ENCODE measurements around the gene TRPC6.

TRPC6 gene

DNA sequence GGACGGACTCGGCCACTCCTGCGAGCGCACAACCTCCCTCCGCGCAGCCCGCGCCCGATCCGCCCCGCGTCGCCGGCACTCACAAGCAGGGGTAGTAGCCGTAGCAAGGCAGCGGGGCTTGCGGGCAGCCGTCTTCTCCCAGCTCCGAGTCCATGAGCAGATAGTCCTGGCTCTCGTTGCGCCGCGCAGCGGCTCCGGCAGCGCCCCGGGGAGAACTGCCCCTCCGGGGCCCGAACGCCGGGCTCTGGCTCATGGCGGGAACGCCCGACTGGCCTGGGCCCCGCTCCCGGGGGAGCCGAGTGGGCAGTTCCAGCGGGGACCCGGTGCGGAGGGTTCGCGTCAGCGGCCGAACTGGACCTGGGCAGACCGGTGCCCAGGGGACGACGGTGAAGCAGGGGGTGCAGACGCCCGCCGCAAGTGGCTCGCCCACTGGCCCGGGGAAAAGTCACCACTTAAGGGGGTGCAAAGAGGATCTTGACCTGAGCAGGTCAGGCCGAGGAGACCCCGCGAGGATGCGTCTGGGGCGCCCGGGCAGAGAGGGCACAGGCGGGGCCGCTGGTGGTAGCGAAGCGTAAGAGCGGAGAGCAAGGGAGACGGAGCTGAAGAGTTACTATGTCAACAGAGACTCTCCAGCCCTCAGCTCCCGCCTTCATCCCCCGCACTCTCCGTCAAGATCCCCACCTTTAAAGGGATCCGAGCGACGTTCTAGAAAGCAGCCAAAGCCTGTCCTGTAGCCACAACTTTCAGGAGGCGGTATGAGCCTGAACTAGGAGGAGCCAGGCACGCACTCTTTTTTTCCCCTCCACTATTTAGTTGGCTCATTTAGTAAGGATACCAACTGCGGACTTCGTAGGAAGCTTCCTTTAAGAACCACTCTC lies at the start of gene TRPC6:
Gene TRPC6 (minus strand): TSS at position 757 of the 878 bp plus-strand sequence. CDS start 504 bp downstream, at position 253.
- DNase-seq (ENCODE audit: low spot score) = no peak

- DNase-seq (ENCODE audit: low spot score) = no peak
Observed at GRCh38 chr11:101620026-101620425, 36.2 kb upstream of the TRPC6 start.

DNA sequence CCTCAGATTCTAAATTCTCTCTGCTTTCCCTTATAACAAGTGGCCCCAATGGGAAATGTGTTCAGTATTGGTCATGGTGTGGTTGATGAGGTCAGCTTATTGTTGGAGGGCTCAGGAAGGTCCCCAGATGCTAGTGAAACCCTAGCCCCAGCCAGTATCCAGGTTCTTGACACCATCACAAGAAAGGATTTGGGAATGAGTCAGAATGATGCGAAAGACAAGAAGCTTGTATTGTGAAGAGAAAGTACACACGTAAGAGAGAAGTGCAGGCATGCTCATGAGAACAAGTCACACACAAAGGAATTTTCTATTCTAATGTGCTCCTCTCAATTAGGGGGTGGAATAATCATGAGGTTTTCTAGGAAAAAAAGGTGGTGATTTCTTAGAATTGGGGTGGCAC lies 34.9 kb upstream of the TRPC6 start:
- DNase-seq (ENCODE audit: low spot score) = no peak

DNA sequence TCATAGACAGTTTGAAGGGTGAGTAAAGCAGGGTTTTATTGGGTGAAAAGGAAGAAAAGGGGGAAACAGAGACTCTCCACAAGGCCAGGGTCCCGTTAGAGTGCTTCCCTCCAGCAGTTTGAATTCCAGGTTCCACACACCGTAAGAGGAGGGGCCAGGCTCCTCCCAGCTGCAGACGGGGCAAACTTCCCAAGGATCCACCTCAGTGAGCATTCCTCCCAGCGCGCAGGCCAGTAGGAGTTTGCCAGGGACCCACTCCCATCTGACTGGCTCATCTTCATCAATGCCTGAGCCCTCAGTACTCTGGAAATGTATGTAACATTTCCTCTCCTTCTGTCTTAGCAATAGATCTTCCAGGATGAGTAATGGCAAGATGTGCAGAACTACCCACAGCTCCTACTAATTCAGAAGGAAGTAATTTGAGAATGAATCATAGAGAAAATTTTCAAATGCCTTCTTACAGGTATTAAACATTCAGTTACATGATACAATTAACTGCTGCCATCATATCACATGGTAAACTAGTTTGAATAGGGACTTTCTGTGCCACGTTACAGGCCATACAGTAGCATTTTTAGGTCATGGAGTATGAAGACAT lies 34.0 kb upstream of the TRPC6 start:
- no peak for DNase-seq (ENCODE audit: low spot score)

DNA sequence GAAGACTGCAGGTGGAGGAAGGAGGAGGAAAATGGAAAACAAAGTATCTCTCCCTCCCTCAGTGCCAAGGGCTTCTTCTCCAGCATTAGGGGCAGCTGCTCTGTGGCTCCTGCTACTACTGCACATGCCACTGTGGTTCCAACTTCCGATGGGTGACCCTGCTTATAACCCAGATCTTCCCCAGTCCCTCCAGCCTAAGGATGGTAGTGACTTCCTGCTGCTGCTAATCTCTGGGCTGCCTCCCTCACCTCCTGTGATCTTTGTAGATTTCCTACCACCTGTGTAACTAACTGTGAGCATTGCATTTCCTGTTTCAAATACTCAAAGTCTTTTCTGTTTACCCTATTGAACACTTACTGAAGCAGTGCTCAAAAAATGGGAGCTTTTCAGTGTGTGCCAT lies 28.7 kb upstream of the TRPC6 start:
- DNase-seq (ENCODE audit: low spot score) = no peak

- no peak for DNase-seq (ENCODE audit: low spot score)
Observed at GRCh38 chr11:101600924-101601323, 17.1 kb upstream of the TRPC6 start.

DNA sequence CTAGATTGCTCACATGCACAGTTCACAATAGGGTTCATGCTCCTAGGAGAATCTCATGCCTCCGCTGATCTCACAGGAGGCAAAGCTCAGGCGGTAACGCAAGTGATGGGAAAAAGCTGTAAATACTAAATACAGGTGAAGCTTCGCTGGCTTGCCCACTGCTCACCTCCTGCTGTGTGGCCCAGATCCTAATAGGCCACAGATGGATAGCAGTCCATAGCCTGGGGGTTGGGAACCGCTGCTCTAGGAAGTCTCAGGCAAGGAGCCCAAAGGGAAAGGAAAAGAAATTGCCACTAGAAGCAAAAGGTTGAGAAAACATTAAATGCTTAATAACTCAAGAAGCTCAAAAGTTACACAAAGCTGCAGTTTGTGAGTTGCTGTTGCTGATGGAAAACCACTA lies 3.2 kb upstream of the TRPC6 start:
- no peak for DNase-seq (ENCODE audit: low spot score)

DNA sequence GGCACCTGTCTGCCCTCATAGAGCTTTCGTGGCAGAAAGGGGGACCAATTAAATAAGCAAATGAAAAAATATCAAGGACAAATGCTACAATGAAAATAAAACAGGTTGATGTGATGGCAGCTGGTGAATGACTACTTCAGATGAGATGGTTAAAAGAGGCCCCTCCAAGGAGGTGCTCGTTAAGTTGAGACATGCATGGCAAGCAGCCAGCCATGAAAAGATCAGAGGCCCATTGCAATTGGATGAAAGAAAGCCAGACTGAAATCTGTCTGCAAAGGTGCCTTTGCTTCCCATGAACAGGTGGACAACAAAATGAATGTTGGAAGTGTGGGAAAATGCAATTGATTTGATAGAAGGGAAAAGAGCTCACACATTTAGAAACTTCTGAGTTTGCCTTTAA lies 848 bp upstream of the TRPC6 start:
- DNase-seq (ENCODE audit: low spot score) = no peak

DNA sequence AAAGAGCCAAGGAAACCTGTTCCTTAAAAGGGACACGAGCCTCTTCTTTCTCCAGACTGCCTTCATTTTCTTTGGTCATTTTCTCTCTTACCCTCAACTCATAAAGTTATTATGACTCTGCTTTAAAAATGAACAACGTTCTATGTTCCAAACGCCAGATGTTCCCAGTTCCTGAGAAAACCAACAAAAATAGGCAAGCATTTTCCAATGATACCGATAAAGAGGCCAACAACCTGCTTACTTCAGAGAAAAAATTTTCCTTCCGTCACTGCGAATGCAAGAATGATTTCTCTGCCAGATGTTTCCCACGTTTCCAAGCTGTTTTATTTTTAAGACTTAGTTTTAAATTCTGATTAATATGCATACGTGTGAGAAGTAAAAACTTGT lies 315 bp upstream of the TRPC6 start:
- no peak for DNase-seq (ENCODE audit: low spot score)

GRCh38 chr11:101582989-101583250 lies 887 bp downstream of the TRPC6 start:
- DNase-seq (ENCODE audit: low spot score) = no peak

GRCh38 chr11:101582236-101582988 lies 1.4 kb downstream of the TRPC6 start:
- no peak for DNase-seq (ENCODE audit: low spot score)

GRCh38 chr11:101577461-101577860 lies 6.3 kb downstream of the TRPC6 start:
- DNase-seq (ENCODE audit: low spot score) = no peak

DNA sequence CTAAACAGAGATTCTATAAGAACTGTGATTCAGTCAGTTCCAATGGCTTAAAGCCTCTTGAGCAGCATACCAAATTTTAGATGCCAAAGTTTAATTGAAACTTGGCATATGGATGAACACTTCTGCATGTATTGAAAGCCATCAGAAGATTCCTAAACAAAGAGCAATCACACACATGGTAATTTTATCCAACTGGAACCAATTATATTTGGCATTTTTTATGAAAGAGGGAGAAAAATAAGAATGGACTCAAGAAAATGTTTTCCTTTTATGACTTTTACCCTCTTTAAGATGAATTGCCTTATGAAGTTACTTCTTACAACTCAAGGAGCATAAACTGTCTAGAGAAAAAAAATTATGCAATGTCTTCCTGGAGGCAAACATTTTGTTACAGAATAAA lies 7.4 kb downstream of the TRPC6 start:
- no peak for DNase-seq (ENCODE audit: low spot score)

- DNase-seq (ENCODE audit: low spot score) = no peak
Observed at GRCh38 chr11:101574886-101575285, 8.9 kb downstream of the TRPC6 start.

- DNase-seq (ENCODE audit: low spot score) = no peak
Observed at GRCh38 chr11:101567071-101567470, 16.7 kb downstream of the TRPC6 start.

DNA sequence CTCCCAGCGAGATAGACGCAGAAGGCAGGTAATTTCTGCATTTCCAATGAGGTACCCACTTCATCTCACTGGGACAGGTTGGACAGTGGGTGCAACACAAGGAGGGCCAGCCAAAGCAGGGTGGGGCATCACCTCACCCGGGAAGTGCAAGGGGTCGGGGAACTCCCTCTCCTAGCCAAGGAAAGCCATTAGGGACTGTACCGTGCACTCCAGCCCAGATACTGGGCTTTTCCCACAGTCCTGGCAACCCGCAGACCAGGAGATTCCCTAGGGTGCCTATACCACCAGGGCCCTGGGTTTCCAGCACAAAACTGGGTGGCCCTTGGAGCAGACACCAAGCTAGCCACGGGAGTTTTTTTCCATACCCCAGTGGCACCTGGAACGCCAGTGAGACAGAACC lies 17.2 kb downstream of the TRPC6 start:
- DNase-seq (ENCODE audit: low spot score) = no peak

- no peak for DNase-seq (ENCODE audit: low spot score)
Observed at GRCh38 chr11:101563166-101563565, 20.6 kb downstream of the TRPC6 start.

DNA sequence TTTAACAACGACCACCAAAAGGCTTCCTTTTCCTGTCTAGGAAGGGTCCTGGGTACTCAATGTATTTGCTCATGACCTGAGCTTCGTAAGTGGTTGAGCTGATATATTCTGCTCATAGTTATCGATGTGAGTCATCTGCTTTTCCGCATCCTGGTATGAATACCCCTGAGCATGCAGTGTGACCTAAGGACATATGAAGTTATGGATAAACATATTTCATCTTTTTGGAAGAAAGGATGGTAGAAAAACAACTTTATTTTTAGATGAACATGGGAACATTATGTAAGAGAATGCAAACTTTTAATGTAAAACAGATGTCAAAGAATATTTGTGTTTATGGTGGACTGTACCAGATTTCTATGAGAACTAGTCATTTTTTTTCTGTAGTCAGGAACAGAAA lies 28.4 kb downstream of the TRPC6 start:
- DNase-seq (ENCODE audit: low spot score) = no peak

DNA sequence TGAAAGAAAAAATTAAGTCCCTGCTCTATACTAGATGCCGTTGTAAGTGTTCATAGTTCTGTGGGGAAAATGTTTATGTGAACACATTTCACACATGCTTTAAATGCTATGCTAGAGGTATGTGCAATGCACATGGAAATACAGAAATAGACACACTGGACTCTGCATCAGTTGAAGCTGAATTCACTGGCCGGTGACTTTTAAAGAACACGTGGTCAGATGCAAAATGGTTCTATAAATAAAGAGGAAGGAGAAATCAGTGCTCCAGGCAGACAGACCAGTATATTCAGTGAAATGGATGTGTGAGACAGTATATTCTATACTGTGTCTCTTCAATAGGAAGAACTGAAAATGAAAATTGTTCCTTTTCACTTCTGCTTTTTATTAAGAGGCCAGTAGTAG lies 29.9 kb downstream of the TRPC6 start:
- no peak for DNase-seq (ENCODE audit: low spot score)

- no peak for DNase-seq (ENCODE audit: low spot score)
Observed at GRCh38 chr11:101552888-101553287, 30.9 kb downstream of the TRPC6 start.

DNA sequence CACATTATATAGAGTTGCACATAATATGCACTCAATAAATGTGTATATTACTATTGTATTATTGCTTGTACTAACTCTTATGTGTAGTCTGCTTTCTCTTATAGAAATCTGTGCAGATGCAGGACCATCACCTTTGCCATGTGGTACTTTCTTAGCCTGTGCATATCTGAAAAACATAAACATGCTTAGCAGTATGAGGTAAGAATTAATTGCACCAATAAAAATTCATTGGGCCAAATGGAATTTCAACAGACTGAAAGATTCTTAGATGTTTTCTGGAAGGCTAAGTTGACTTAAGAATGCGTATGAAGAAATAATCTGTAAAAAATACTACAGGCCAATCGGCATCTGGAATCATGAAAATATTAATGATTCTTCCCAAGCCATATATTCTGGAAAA lies 55.3 kb downstream of the TRPC6 start:
- no peak for DNase-seq (ENCODE audit: low spot score)

- no peak for DNase-seq (ENCODE audit: low spot score)
Observed at GRCh38 chr11:101523634-101524260, 60.1 kb downstream of the TRPC6 start.

GRCh38 chr11:101523193-101523592 lies 60.6 kb downstream of the TRPC6 start:
- DNase-seq (ENCODE audit: low spot score) = no peak

Data from LoVo (cell line).